ENCODE data around the gene NES. TPM values are rescaled to one million over a fixed set of nuclear protein-coding genes. Genes with fewer than 3 reads are reported as not detected.
A peak's percentile ranks its signal among the peaks of the same experiment; 100 is the strongest.

NES gene
- total RNA-seq, 1 donor: 44.5 TPM

DNA sequence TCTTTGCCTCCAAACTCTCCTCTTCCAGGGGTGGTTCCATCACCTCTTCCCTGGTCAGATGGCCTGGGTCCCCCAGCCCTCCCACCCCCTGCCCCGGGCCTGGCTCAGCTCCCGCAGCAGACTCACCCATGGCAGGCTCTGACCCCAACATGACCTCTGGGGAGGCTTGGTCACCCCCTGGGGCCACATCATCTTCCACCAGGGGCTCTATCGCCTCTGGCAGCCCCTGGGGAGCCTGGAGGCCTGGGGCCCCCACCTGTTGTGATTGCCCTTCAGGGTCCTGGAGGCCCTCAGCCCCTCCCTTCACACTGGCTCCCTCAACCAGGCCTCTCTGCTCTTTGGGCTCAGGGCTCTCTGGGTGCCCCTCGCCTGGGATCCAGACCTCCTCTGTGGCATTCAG lies 6.4 kb downstream of the NES start:
- no peak for TF ChIP-seq CTCF (IDR thresholded peaks at IDR 0.05; ENCODE audit: insufficient read depth, low read length)
- no peak for DNase-seq (ENCODE audit: low read depth)
- no peak overlapping the region for H3K4me3 ChIP-seq (ENCODE audit: low read depth, low read length)

DNA sequence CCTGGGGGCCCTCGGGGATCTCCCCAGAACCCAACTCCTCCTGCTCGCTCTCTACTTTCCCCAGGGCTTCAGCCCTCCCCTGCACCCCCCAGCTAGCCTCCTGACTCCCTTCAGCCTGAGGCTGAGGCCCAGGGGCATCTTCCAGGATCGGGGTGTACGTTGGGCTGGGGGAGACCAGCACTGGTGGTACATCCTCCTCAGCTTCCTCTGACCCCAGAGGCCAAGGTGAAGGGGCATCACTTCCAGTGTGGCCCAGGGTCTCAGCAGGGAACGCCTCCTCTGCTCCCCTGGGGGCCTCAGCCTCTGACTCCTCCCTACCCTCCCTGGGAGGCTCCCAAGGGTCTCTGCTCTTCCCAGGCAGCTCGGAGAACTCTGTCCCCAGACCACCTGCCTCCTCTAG lies 6.8 kb downstream of the NES start:
- no peak for DNase-seq (ENCODE audit: low read depth)
- no peak overlapping the region for H3K4me3 ChIP-seq (ENCODE audit: low read depth, low read length)
- no peak for TF ChIP-seq CTCF (IDR thresholded peaks at IDR 0.05; ENCODE audit: insufficient read depth, low read length)

GRCh38 chr1:156669794-156670193 lies 7.4 kb downstream of the NES start:
- DNase-seq (ENCODE audit: low read depth): no peak
- no peak overlapping the region for H3K4me3 ChIP-seq (ENCODE audit: low read depth, low read length)
- TF ChIP-seq CTCF (IDR thresholded peaks at IDR 0.05; ENCODE audit: insufficient read depth, low read length): no peak

- no peak for TF ChIP-seq CTCF (IDR thresholded peaks at IDR 0.05; ENCODE audit: insufficient read depth, low read length)
- no peak for DNase-seq (ENCODE audit: low read depth)
- H3K4me3 ChIP-seq (ENCODE audit: low read depth, low read length): no peak overlapping the region
These were observed 8.2 kb downstream of the NES start for GRCh38 chr1:156668801-156669637.

GRCh38 chr1:156667968-156668709 lies 9.1 kb downstream of the NES start:
- no peak overlapping the region for H3K4me3 ChIP-seq (ENCODE audit: low read depth, low read length)
- TF ChIP-seq CTCF (IDR thresholded peaks at IDR 0.05; ENCODE audit: insufficient read depth, low read length): no peak
- DNase-seq (ENCODE audit: low read depth): no peak

- no peak overlapping the region for H3K4me3 ChIP-seq (ENCODE audit: low read depth, low read length)
- TF ChIP-seq CTCF (IDR thresholded peaks at IDR 0.05; ENCODE audit: insufficient read depth, low read length): no peak
- peak; percentile 69 for DNase-seq (ENCODE audit: low read depth)
These were observed 9.6 kb downstream of the NES start for GRCh38 chr1:156667610-156667967.
